A673 (cell line): Measurements from ENCODE around the gene THSD4. TPM values are rescaled to one million over a fixed set of nuclear protein-coding genes. Genes with fewer than 3 reads are reported as not detected.

Experiments used
- BruUV-seq: library from RNA; stranded (reverse); fragments of 400-500 nt; replicated peaks from 2 replicates; lab custom pipeline; 2021; lab: Mats Ljungman, UMichigan
- CTCF ChIA-PET: fragments of 300-600 bp; sonication (Branson Sonifier 250); formaldehyde crosslinking; loops from one replicate; lab custom pipeline; 2022; ENCODE audit warnings: antibody characterized with exemption; lab: Charles Lee
- POLR2A ChIA-PET: fragments of 300-600 bp; sonication (Branson Sonifier 250); formaldehyde crosslinking; loops from one replicate; lab custom pipeline; 2022; ENCODE audit warnings: antibody characterized with exemption; ENCODE audit not compliant: low non-redundant PET; lab: Charles Lee
- DNase-seq: peaks from one replicate; pipeline ENCODE4 v3.0.0-alpha.2; 2015; ENCODE audit warnings: low spot score
- H3K27ac ChIP-seq: fragments of 200-600 bp; sonication (generic); 2 replicates; pipeline ENCODE4 v1.5.1; 2016; ENCODE audit warnings: mixed run types, low read depth, mild to moderate bottlenecking, mixed read lengths, antibody characterized with exemption, low read length; ENCODE audit not compliant: poor library complexity, severe bottlenecking
- H3K27me3 ChIP-seq: fragments of 200-600 bp; sonication (generic); replicated peaks from 2 replicates; pipeline ENCODE4 v1.6.1; 2017; ENCODE audit warnings: mixed run types, low read depth, mild to moderate bottlenecking, mixed read lengths, antibody characterized with exemption, low read length; ENCODE audit not compliant: insufficient read depth, poor library complexity
- H3K36me3 ChIP-seq: fragments of 200-600 bp; sonication (generic); 2 replicates; pipeline ENCODE4 v1.6.1; 2016; ENCODE audit warnings: mixed run types, mild to moderate bottlenecking, mixed read lengths, antibody characterized with exemption, low read length; ENCODE audit not compliant: insufficient read depth, poor library complexity, severe bottlenecking
- H3K4me1 ChIP-seq: fragments of 200-600 bp; sonication (generic); 2 replicates; pipeline ENCODE4 v1.6.1; 2017; ENCODE audit warnings: mixed run types, mild to moderate bottlenecking, mixed read lengths, antibody characterized with exemption, low read length; ENCODE audit not compliant: insufficient read depth, poor library complexity, severe bottlenecking
- H3K4me3 ChIP-seq: fragments of 200-600 bp; sonication (generic); 2 replicates; pipeline ENCODE4 v1.5.1; 2016; ENCODE audit warnings: low read depth, mixed run types, mild to moderate bottlenecking, mixed read lengths, low read length; ENCODE audit not compliant: poor library complexity, severe bottlenecking
- H3K9me3 ChIP-seq: fragments of 200-600 bp; sonication (generic); 2 replicates; pipeline ENCODE4 v1.6.1; 2016; ENCODE audit warnings: mixed run types, low read depth, mild to moderate bottlenecking, mixed read lengths, antibody characterized with exemption, low read length; ENCODE audit not compliant: poor library complexity, severe bottlenecking
- EZH2 ChIP-seq: fragments of 200-600 bp; sonication (generic); IDR thresholded peaks from 2 replicates; pipeline ENCODE4 v1.6.1; 2017; ENCODE audit warnings: borderline replicate concordance, low read depth, mild to moderate bottlenecking, mixed read lengths, antibody characterized with exemption, low read length; ENCODE audit not compliant: poor library complexity, severe bottlenecking
- intact Hi-C: fragments of 100-400 bp; cut with micrococcal nuclease; formaldehyde crosslinking; loops from one replicate; pipeline ENCODE4 v1.10.0; 2022; ENCODE audit not compliant: unreplicated experiment
- total RNA-seq: library from RNA; stranded (reverse); gene quantifications from 2 replicates; pipeline ENCODE4 v1.2.3, GENCODE V29; 2021
- TF ChIP-seq, protein P1 (sequence below): fragments of 300-800, 200-600 bp; sonication (generic); conservative IDR thresholded peaks from 2 replicates; pipeline ENCODE4 v1.5.1; 2017; ENCODE audit warnings: low read depth, mild to moderate bottlenecking, antibody characterized with exemption, low read length, moderate library complexity, mixed read lengths

The THSD4 gene
- total RNA-seq, 1 experiment from 2014 or later: 2.4 TPM

DNA sequence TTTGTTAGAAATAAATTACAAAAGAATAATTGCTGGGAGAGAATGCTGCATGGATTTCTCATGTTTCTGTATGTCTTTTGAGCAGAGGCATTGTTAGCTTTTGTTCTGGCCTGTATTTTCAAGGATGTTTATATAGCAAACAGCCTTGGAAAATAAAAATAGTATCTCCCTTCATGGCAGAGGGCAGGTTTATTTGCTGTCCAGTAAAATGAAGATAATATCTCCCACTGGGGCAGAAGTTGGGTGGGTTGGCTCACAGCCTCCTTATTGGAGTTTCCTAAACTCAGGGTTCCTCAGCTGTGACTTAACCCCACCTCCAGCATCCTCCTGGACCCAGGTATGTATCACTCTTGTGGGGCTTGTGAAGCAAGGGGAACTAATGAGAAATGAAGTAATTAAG lies 43.7 kb upstream of the THSD4 start:
- DNase-seq: no peak
- TF ChIP-seq EZH2: no peak
- TF ChIP-seq, protein P1, sequence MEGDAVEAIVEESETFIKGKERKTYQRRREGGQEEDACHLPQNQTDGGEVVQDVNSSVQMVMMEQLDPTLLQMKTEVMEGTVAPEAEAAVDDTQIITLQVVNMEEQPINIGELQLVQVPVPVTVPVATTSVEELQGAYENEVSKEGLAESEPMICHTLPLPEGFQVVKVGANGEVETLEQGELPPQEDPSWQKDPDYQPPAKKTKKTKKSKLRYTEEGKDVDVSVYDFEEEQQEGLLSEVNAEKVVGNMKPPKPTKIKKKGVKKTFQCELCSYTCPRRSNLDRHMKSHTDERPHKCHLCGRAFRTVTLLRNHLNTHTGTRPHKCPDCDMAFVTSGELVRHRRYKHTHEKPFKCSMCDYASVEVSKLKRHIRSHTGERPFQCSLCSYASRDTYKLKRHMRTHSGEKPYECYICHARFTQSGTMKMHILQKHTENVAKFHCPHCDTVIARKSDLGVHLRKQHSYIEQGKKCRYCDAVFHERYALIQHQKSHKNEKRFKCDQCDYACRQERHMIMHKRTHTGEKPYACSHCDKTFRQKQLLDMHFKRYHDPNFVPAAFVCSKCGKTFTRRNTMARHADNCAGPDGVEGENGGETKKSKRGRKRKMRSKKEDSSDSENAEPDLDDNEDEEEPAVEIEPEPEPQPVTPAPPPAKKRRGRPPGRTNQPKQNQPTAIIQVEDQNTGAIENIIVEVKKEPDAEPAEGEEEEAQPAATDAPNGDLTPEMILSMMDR: no peak
- ChIA-PET CTCF (no interaction called here), POLR2A (no interaction called here)
- Histone ChIP-seq H3K4me1 (no peaks in the 10 kb centered on the region), H3K4me3 (no peak overlapping the region), H3K27ac (no peak overlapping the region), H3K27me3 (no peaks in the 10 kb centered on the region), H3K9me3 (no peaks in the 10 kb centered on the region), H3K36me3 (no peaks in the 10 kb centered on the region)
- BruUV-seq: no TSS peak
- intact Hi-C loops: no loop called here

DNA sequence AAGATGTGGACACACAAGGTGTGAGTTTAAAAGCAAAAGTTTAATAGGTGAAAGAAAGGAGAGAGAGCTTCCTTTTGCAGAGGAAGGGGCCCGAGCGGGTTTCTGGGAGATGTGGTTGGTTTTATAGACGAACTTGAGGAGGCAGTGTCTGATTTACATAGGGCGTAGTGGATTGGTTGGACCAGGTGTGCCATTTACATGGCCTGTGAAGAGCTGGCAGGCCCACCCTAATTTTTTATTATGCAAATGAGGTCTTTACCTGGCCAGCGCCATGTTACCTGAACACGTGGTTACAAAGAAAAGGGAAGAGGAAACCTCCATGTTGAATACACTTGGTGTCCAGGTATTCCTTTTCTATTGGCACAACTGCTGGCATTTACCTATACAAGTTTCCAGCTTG lies 42.8 kb upstream of the THSD4 start:
- BruUV-seq: no TSS peak
- ChIA-PET POLR2A (interaction anchor here (0.6 kb wide), 1 partner anchor 294 kb away, joined by 4 read pairs; no protein-coding TSS in a partner anchor), CTCF (no interaction called here)
- no peak for TF ChIP-seq EZH2
- TF ChIP-seq, protein P1: no peak
- no peaks in the 10 kb centered on the region for H3K4me1 ChIP-seq
- H3K4me3 ChIP-seq: no peak overlapping the region
- no peaks in the 10 kb centered on the region for H3K36me3 ChIP-seq
- no peaks in the 10 kb centered on the region for H3K27me3 ChIP-seq
- H3K9me3 ChIP-seq: no peaks in the 10 kb centered on the region
- intact Hi-C loops: no loop called here
- H3K27ac ChIP-seq: no peak overlapping the region
- DNase-seq: no peak

DNA sequence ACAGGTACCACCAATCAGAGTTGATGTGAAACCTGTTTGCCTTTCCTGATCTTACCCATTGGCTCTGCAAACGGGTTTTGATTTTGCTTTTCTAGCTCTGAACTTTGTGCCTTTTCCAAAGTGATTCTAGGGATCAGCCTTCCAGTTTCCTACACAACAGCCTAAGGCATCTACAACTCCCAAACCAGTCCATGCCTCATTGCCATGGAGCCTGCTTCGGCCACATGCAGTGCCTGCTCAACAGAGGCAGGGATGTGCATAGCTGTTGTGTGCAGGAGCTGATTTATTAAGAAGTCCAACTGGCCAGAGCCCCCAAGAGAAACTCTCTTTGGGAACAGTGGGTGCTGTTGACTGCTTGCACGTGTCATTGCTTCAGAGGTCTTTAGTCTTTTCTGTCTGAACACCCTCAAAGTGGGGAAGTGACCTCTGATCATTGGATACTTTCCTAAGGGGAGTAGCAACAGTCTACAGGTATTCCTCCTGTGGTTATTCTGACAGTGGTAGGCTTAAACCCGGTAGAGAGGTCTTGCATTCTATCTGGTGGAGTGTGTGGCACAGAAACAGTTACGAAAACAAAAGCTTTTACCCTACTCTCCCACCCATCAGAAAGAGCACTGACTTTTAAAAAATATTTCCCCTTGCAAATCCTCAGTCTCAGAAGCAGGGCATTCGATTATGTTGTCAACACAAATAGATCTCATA lies 36.6 kb upstream of the THSD4 start:
- BruUV-seq: no TSS peak
- no peak for DNase-seq
- H3K4me3 ChIP-seq: no peak overlapping the region
- no peaks in the 10 kb centered on the region for H3K27me3 ChIP-seq
- H3K4me1 ChIP-seq: no peaks in the 10 kb centered on the region
- no peak for TF ChIP-seq EZH2
- TF ChIP-seq, protein P1: no peak
- no peak overlapping the region for H3K27ac ChIP-seq
- no peaks in the 10 kb centered on the region for H3K9me3 ChIP-seq
- H3K36me3 ChIP-seq: no peaks in the 10 kb centered on the region
- ChIA-PET POLR2A (no interaction called here), CTCF (no interaction called here)
- intact Hi-C loops: no loop called here
